HG02938 (cell line): ENCODE results near the gene NLE1.
"Not testable (repeated sequence)": the region's sequence is repeated elsewhere in the genome, so short reads cannot be mapped to it uniquely, and the experiment has no call there.

Source experiments
- ATAC-seq: cut with Tn5 transposase; IDR thresholded peaks from one replicate; pipeline ENCODE4 v1.9.1; 2021; ENCODE audit warnings: mild to moderate bottlenecking, moderate library complexity; ENCODE audit not compliant: unreplicated experiment

NLE1 gene

GRCh38 chr17:35163886-35164285 lies 21.8 kb upstream of the NLE1 start:
- no peak for ATAC-seq

GRCh38 chr17:35162755-35163154 lies 20.7 kb upstream of the NLE1 start:
- ATAC-seq: no peak

GRCh38 chr17:35161281-35161761 lies 19.2 kb upstream of the NLE1 start:
- ATAC-seq: no peak

- no peak for ATAC-seq
Observed at GRCh38 chr17:35160354-35161201, 18.5 kb upstream of the NLE1 start.

- ATAC-seq: no peak
Observed at GRCh38 chr17:35159940-35160339, 17.8 kb upstream of the NLE1 start.

- ATAC-seq: no peak
Observed at GRCh38 chr17:35155246-35155645, 13.1 kb upstream of the NLE1 start.

GRCh38 chr17:35154196-35155165 lies 12.4 kb upstream of the NLE1 start:
- no peak for ATAC-seq

- ATAC-seq: no peak
Observed at GRCh38 chr17:35152421-35153140, 10.5 kb upstream of the NLE1 start.

- ATAC-seq: not testable (repeated sequence)
Observed at GRCh38 chr17:35151080-35151479, 9.0 kb upstream of the NLE1 start.

GRCh38 chr17:35149941-35150340 lies 7.8 kb upstream of the NLE1 start:
- no peak for ATAC-seq

GRCh38 chr17:35148144-35148543 lies 6.0 kb upstream of the NLE1 start:
- no peak for ATAC-seq

GRCh38 chr17:35147375-35147905 lies 5.3 kb upstream of the NLE1 start, which contains the start of gene UNC45B:
Gene UNC45B, plus strand, starts transcription at chr17:35147817. Its CDS starts 447 bp downstream, at chr17:35148264.
- ATAC-seq: no peak

GRCh38 chr17:35146214-35146833 lies 4.2 kb upstream of the NLE1 start:
- ATAC-seq: no peak

- no peak for ATAC-seq
Observed at GRCh38 chr17:35144840-35145239, 2.7 kb upstream of the NLE1 start.

- no peak for ATAC-seq
Observed at GRCh38 chr17:35142467-35142796, 329 bp upstream of the NLE1 start.

GRCh38 chr17:35138218-35138617 lies 3.9 kb downstream of the NLE1 start:
- no peak for ATAC-seq

GRCh38 chr17:35135322-35135721 lies 6.8 kb downstream of the NLE1 start:
- no peak for ATAC-seq

GRCh38 chr17:35132816-35133550 lies 9.1 kb downstream of the NLE1 start:
- ATAC-seq: no peak

GRCh38 chr17:35132099-35132498 lies 10.0 kb downstream of the NLE1 start:
- ATAC-seq: no peak

GRCh38 chr17:35130392-35130791 lies 11.7 kb downstream of the NLE1 start:
- ATAC-seq: no peak
